DOHH2 (cell line): ENCODE measurements around the gene CCDC24.

ENCODE experiments used
- CTCF ChIP-seq: fragments of 200-600 bp; sonication (generic); IDR thresholded peaks from one replicate; pipeline ENCODE4 v1.5.1; 2014; ENCODE audit warnings: antibody characterized with exemption, mild to moderate bottlenecking, low read depth, low read length; ENCODE audit not compliant: poor library complexity, severe bottlenecking
- EZH2phosphoT487 ChIP-seq: fragments of 200-600 bp; sonication (generic); IDR thresholded peaks from 2 replicates; pipeline ENCODE4 v1.6.1; 2017; ENCODE audit warnings: borderline replicate concordance, mild to moderate bottlenecking, antibody characterized with exemption, low read length, moderate library complexity, mixed read lengths

DNA sequence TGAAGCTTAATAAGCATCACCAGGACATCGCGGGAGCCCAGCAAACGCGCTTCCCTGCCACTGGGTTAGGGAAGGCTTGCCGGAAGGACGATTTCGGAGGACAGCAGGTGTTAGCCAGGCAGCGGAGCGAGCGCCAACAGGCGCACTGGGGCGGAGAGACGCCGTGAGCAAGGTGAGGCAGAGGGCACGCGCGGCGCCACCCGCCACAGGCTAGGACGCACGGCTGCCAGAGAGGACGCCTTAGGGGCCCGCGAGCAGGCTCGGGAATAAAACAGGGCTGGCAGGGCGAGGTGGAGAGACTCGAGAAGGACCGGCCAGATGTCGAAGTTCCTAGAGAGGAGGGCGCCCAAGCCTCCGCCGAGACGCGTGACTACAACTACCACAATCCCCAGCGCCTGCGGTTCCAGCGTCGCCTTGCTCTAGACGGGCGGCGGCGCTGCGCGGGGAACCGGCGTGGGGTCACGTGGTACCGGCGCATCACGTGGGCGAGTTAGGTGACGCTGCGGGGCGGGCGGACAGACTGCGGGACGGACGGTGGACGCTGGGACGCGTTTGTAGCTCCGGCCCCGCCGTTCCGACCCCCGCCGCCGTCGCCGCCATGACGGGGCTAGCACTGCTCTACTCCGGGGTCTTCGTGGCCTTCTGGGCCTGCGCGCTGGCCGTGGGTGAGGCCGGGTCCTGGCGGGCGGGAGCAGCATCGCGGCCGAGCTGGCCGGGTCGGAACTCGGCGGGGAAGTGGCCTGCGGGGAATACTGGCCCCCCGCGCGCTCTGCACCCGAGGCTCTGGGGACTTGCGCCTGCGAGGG lies 16.8 kb upstream of the CCDC24 start, which contains the start of gene ATP6V0B:
- TF ChIP-seq CTCF, result peak; percentile 5
- no peak for TF ChIP-seq EZH2phosphoT487
